ENCODE data around the gene EIF2B5.
A peak's percentile ranks its signal among the peaks of the same experiment; 100 is the strongest.
"Not testable (repeated sequence)": the region's sequence is repeated elsewhere in the genome, so short reads cannot be mapped to it uniquely, and the experiment has no call there.

EIF2B5 gene

GRCh38 chr3:184133840-184134745, 1.1 kb upstream of the EIF2B5 start:
- in situ Hi-C loops (cut with MboI; ENCODE audit: low sequenced_read_pairs), result no loop called here

GRCh38 chr3:184134746-184135148, 411 bp upstream of the EIF2B5 start:
- in situ Hi-C loops (cut with MboI; ENCODE audit: low sequenced_read_pairs), result no loop called here
- H3K27me3 ChIP-seq (ENCODE audit: low read depth), result no peaks in the 10 kb centered on the region
- peak overlapping the region; percentile 97 for H3K4me3 ChIP-seq
- peaks cover 16% of the 10 kb centered on the region for H3K4me1 ChIP-seq
- peaks cover 19% of the 10 kb centered on the region for H3K36me3 ChIP-seq (replicated peaks)
- H3K9me3 ChIP-seq, result no peaks in the 10 kb centered on the region
- DNase-seq (ENCODE audit: low spot score in 2 of 2), result no peak

More at GRCh38 chr3:184133840-184134745, 1.1 kb upstream of the EIF2B5 start:
- peak; percentile 88 to 93 for DNase-seq (ENCODE audit: low spot score in 2 of 2)
- Histone ChIP-seq H3K36me3 (replicated peaks) (peaks cover 19% of the 10 kb centered on the region), H3K27me3 (ENCODE audit: low read depth) (no peaks in the 10 kb centered on the region), H3K9me3 (no peaks in the 10 kb centered on the region), H3K4me1 (peaks cover 16% of the 10 kb centered on the region), H3K4me3 (peak overlapping the region; percentile 97)

GRCh38 chr3:184135911-184136260, 728 bp downstream of the EIF2B5 start:
- H3K4me1 ChIP-seq, result peaks cover 16% of the 10 kb centered on the region
- DNase-seq (ENCODE audit: low spot score in 2 of 2), result no peak
- no peaks in the 10 kb centered on the region for H3K9me3 ChIP-seq
- H3K36me3 ChIP-seq (replicated peaks), result peaks cover 29% of the 10 kb centered on the region
- peak overlapping the region; percentile 97 for H3K4me3 ChIP-seq
- H3K27me3 ChIP-seq (ENCODE audit: low read depth), result no peaks in the 10 kb centered on the region
- in situ Hi-C loops (cut with MboI; ENCODE audit: low sequenced_read_pairs), result no loop called here

- in situ Hi-C loops (cut with MboI; ENCODE audit: low sequenced_read_pairs), result no loop called here
- Histone ChIP-seq H3K36me3 (replicated peaks) (peaks cover 74% of the 10 kb centered on the region), H3K4me3 (no peak overlapping the region), H3K9me3 (no peaks in the 10 kb centered on the region), H3K4me1 (peaks cover 10% of the 10 kb centered on the region; the same call in 1 of the 2 replicates), H3K27me3 (ENCODE audit: low read depth) (no peaks in the 10 kb centered on the region)
- DNase-seq (ENCODE audit: low spot score in 2 of 2), result no peak
These were observed 5.3 kb downstream of the EIF2B5 start for GRCh38 chr3:184140436-184140835.

DNA sequence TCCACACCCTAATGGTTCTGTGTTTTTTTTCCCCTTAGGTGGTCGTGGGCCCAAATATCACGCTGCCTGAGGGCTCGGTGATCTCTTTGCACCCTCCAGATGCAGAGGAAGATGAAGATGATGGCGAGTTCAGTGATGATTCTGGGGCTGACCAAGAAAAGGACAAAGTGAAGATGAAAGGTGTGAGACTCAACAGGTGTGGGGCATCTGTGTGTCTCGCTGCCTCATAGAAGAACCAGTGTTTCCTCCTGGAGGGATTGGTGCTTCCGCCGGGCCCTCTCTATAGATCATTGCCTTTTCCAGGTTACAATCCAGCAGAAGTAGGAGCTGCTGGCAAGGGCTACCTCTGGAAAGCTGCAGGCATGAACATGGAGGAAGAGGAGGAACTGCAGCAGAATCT, 7.0 kb downstream of the EIF2B5 start:
- Histone ChIP-seq H3K36me3 (replicated peaks) (peaks cover 78% of the 10 kb centered on the region), H3K9me3 (no peaks in the 10 kb centered on the region), H3K4me3 (no peak overlapping the region), H3K4me1 (no peaks in the 10 kb centered on the region; the same call in 1 of the 2 replicates), H3K27me3 (ENCODE audit: low read depth) (no peaks in the 10 kb centered on the region)
- in situ Hi-C loops (cut with MboI; ENCODE audit: low sequenced_read_pairs), result no loop called here
- DNase-seq (ENCODE audit: low spot score in 2 of 2), result no peak

- H3K9me3 ChIP-seq, result no peaks in the 10 kb centered on the region
- no peaks in the 10 kb centered on the region; the same call in 1 of the 2 replicates for H3K4me1 ChIP-seq
- no peak overlapping the region for H3K4me3 ChIP-seq
- no peak for DNase-seq (ENCODE audit: low spot score in 2 of 2)
- in situ Hi-C loops (cut with MboI; ENCODE audit: low sequenced_read_pairs), result no loop called here
- H3K36me3 ChIP-seq (replicated peaks), result peaks cover 69% of the 10 kb centered on the region
- H3K27me3 ChIP-seq (ENCODE audit: low read depth), result no peaks in the 10 kb centered on the region
These were observed 8.2 kb downstream of the EIF2B5 start for GRCh38 chr3:184143327-184143726.

DNA sequence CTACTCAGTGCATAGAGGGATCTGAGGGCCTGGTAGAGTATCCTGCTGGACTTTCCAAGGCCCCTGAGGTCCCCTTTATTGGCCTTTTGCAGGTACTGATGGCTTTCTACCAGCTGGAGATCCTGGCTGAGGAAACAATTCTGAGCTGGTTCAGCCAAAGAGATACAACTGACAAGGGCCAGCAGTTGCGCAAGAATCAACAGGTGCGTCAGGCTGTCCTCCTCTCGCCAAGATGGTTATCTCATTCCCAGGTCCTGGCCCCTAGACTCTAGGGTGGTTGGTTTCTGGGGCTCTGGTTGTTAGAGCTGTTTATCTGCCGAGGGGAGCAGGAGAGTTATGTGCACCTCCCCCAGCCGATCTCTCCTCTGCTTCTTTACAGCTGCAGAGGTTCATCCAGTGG, 9.3 kb downstream of the EIF2B5 start:
- no peaks in the 10 kb centered on the region; the same call in 1 of the 2 replicates for H3K4me1 ChIP-seq
- no peak for DNase-seq (ENCODE audit: low spot score in 2 of 2)
- H3K36me3 ChIP-seq (replicated peaks), result peaks cover 64% of the 10 kb centered on the region
- H3K27me3 ChIP-seq (ENCODE audit: low read depth), result no peaks in the 10 kb centered on the region
- H3K9me3 ChIP-seq, result no peaks in the 10 kb centered on the region
- in situ Hi-C loops (cut with MboI; ENCODE audit: low sequenced_read_pairs), result no loop called here
- no peak overlapping the region for H3K4me3 ChIP-seq

DNA sequence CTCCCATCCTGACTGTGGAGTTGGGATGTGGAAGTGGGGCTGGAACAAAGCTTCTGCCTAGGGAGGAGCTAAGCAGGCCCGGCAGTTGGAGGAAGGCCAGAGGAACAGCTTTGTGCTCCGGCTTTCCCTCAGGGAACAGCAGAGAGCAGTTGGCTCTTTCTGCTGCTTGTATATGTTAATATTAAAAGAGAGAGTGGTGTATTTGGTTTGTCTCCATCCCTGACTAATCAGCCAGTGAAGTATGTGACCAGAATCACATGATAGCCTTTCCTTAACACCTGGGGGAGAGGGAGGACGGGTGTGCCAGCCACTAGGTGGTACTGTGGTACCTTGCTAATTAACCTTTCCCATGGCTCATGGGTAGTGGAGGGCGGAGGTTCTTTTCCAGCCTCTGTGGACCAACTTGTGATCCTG, 10.0 kb downstream of the EIF2B5 start:
- in situ Hi-C loops (cut with MboI; ENCODE audit: low sequenced_read_pairs), result no loop called here
- no peak overlapping the region for H3K4me3 ChIP-seq
- DNase-seq (ENCODE audit: low spot score in 2 of 2), result peak in 1 of 2 experiments; percentile 42
- no peaks in the 10 kb centered on the region; the same call in 1 of the 2 replicates for H3K4me1 ChIP-seq
- H3K36me3 ChIP-seq (replicated peaks), result peaks cover 61% of the 10 kb centered on the region
- no peaks in the 10 kb centered on the region for H3K9me3 ChIP-seq
- H3K27me3 ChIP-seq (ENCODE audit: low read depth), result no peaks in the 10 kb centered on the region

DNA sequence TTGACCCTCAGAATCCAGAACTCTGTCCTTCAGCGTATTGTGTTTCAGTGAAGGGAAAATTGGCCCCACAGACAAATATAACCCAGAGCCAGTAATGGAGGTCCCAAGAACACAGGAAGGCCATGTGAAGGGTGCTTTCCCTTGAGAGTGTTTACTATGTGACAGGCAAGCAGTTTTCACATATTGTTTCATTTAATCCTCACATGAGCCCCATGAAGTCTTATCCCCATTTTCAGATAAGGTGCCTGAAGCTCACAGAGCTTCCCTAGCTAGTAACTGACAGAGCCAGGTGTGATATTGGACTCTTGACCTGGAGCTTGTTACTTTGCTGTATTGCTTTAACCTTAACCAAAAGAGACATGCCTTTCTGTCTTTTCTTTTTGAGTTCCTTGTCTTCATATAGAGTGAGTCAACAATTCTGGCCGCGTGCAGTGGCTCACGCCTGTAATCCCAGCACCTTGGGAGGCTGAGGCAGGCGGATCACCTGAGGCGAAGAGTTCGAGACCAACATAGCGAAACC, 10.7 kb downstream of the EIF2B5 start:
- Histone ChIP-seq H3K4me3 (no peak overlapping the region), H3K27me3 (ENCODE audit: low read depth) (no peaks in the 10 kb centered on the region), H3K36me3 (replicated peaks) (peaks cover 54% of the 10 kb centered on the region), H3K4me1 (no peaks in the 10 kb centered on the region; the same call in 1 of the 2 replicates), H3K9me3 (no peaks in the 10 kb centered on the region)
- DNase-seq (ENCODE audit: low spot score in 2 of 2), result no peak
- in situ Hi-C loops (cut with MboI; ENCODE audit: low sequenced_read_pairs), result no loop called here

DNA sequence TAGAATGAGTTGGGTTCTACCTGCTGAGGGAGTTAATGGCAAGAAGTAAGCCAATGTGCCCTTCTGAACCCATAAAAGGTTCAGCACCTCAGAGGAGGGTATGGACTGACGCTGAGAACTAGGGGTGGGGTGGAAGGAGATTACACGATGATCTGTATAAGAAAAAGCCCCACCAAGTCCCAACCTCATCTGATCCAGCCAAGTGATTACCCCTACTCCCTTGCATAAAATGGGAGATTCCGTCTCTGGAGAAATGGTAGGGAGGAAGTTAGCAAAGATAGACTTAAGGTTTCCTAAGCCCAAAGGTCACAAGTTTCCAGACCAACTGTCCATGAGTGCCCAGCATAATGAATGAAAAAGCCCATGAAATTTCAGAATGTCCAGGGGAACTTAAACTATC, 12.9 kb downstream of the EIF2B5 start:
- Histone ChIP-seq H3K4me1 (no peaks in the 10 kb centered on the region; the same call in 1 of the 2 replicates), H3K27me3 (ENCODE audit: low read depth) (no peaks in the 10 kb centered on the region), H3K4me3 (no peak overlapping the region), H3K36me3 (replicated peaks) (peaks cover 32% of the 10 kb centered on the region), H3K9me3 (no peaks in the 10 kb centered on the region)
- in situ Hi-C loops (cut with MboI; ENCODE audit: low sequenced_read_pairs), result no loop called here
- no peak for DNase-seq (ENCODE audit: low spot score in 2 of 2)

GRCh38 chr3:184149123-184149522, 14.0 kb downstream of the EIF2B5 start:
- no peak overlapping the region for H3K4me3 ChIP-seq
- no peaks in the 10 kb centered on the region; the same call in 1 of the 2 replicates for H3K4me1 ChIP-seq
- no peaks in the 10 kb centered on the region for H3K27me3 ChIP-seq (ENCODE audit: low read depth)
- in situ Hi-C loops (cut with MboI; ENCODE audit: low sequenced_read_pairs), result no loop called here
- DNase-seq (ENCODE audit: low spot score in 2 of 2), result no peak
- H3K36me3 ChIP-seq (replicated peaks), result peaks cover 21% of the 10 kb centered on the region
- no peaks in the 10 kb centered on the region for H3K9me3 ChIP-seq

DNA sequence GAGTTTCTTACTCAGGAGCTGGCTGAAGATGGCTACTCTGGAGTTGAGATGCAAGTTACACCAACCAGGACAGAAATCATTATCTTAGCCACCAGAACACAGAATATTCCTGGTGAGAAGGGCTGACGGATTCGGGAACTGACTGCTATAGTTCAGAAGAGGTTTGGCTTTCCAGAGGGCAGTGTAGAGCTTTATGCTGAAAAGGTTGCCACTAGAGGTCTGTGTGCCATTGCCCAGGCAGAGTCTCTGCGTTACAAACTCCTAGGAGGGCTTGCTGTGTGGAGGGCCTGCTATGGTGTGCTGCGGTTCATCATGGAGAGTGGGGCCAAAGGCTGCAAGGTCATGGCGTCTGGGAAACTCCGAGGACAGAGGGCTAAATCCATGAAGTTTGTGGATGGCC, 14.6 kb downstream of the EIF2B5 start:
- H3K9me3 ChIP-seq; DNase-seq (ENCODE audit: low spot score in 2 of 2); in situ Hi-C loops (cut with MboI; ENCODE audit: low sequenced_read_pairs); H3K4me3 ChIP-seq; H3K27me3 ChIP-seq (ENCODE audit: low read depth); H3K4me1 ChIP-seq: not testable (repeated sequence)
- H3K36me3 ChIP-seq (replicated peaks), result peaks cover 15% of the 10 kb centered on the region

DNA sequence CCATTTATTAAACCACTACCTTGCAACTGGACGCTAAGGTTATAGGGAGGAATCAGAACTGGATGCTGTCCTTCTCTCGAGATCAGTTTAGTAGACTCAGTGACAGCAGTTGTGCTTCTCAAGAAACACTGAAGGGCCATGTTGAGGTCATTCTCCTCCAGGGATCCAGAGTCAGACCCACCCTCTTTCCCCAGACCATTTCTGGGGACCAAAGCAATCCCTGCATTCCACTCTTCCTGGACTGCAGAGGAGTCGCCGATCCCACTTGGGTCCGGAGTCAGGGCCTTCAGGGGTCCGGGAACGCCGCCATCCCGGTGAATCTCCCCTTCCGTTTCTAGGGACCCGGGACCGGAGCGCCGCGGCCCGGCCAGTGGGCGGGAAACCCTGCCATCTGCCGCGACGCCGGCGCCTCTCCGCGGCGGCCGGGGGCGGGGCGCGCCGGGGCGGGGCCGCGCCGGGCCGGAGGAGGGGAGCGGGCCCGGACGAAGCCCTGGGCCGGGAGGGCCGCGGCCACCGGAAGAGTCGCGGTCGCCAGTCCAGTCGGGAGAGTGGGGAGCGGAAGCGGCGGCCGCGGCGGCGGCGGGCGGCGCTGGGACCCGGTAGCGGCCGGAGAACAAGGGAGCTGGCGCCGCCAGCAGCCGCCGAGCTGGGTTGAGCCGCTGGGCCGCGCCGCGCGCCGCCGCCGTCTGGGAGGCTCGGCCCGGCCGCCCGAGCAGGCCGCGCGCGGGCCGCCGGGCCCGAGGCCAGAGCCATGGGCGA, 19.9 kb downstream of the EIF2B5 start, which contains the start of gene DVL3:
Gene DVL3 (plus strand): TSS at position 493 of the 759 bp plus-strand sequence. CDS start 259 bp downstream, at position 752.
- Histone ChIP-seq H3K4me1 (peaks cover 9% of the 10 kb centered on the region), H3K9me3 (no peaks in the 10 kb centered on the region), H3K27me3 (ENCODE audit: low read depth) (no peaks in the 10 kb centered on the region), H3K36me3 (replicated peaks) (no peaks in the 10 kb centered on the region), H3K4me3 (peak within 1 kb of the TSS; percentile 84)
- DNase-seq (ENCODE audit: low spot score in 2 of 2), result peak; percentile 38 to 74
- in situ Hi-C loops (cut with MboI; ENCODE audit: low sequenced_read_pairs), result no loop called here

All from HAP-1 (cell line).